Measurements from ENCODE around the gene AP2B1.

- TF ChIP-seq CTCF (IDR thresholded peaks at IDR 0.05; ENCODE audit: poor library complexity) = no peak
- TF ChIP-seq EZH2 (IDR thresholded peaks at IDR 0.05; ENCODE audit: borderline replicate concordance) = no peak
Measured at GRCh38 chr17:35742496-35742895, 155.4 kb downstream of the AP2B1 start.
